Ishikawa (cell line): Measurements from ENCODE around the gene CGREF1.

Experiments
- EP300 ChIP-seq: IDR thresholded peaks from 2 replicates; pipeline ENCODE4 v1.6.1; 2012; ENCODE audit warnings: borderline replicate concordance
- MAX ChIP-seq: IDR thresholded peaks from 2 replicates; pipeline ENCODE4 v1.6.1; 2012
- REST ChIP-seq: IDR thresholded peaks from 2 replicates; pipeline ENCODE4 v1.6.1; 2012; ENCODE audit warnings: low read depth, mild to moderate bottlenecking
- TAF1 ChIP-seq: IDR thresholded peaks from 2 replicates; pipeline ENCODE4 v1.6.1; 2012; ENCODE audit warnings: low read depth, mild to moderate bottlenecking
- TCF12 ChIP-seq: IDR thresholded peaks from 2 replicates; pipeline ENCODE4 v1.6.1; 2012; ENCODE audit warnings: low read depth
- USF1 ChIP-seq: IDR thresholded peaks from 2 replicates; pipeline ENCODE4 v1.6.1; 2012
- ZBTB7A ChIP-seq: IDR thresholded peaks from 2 replicates; pipeline ENCODE4 v1.6.1; 2012; ENCODE audit warnings: low read depth

GRCh38 chr2:27164960-27165763 lies 46.2 kb upstream of the CGREF1 start:
- no peak for TF ChIP-seq ZBTB7A
- TF ChIP-seq MAX, result no peak
- TF ChIP-seq TCF12, result no peak
- TF ChIP-seq USF1, result no peak
- no peak for TF ChIP-seq EP300
- no peak for TF ChIP-seq REST
- TF ChIP-seq TAF1, result no peak
